ENCODE results near the gene SETD4.
"Not testable (repeated sequence)": the region's sequence is repeated elsewhere in the genome, so short reads cannot be mapped to it uniquely, and the experiment has no call there.

SETD4 gene

DNA sequence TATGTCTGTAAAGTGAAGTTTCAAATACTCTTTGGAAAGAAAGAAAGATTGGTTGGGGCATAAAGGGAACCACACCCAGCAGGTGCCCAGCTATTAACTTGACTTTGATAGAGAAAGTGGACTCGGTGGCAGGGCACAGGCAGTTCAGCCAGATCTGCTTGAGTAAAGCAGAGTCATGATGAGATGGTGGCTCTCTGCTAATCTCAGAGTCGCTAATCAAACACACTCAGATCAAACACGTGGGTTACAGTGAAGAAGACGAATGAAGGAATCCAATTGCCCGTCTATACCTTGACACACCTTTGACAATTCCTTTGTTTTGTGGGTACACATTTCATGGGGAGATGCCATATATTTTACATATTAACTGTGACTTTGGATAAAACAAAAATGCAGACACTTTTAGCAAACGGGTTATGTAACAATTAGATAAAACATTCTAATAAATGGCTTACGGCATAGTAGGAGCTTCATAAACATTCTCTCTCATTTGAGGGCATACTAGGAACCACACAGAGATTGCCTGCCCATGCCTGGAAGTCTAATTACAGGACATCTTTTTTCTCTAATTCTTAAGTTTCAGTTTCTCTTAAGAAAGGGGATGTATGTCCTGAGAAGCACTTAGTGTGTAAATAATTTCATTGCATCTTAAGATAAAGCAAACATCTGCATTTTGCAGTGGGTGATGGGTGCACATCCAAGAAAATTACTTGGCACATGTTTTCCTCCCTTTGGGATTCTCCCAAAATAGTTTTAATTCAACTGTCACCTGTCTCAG is 16.7 kb upstream of the SETD4 start:
- DNase-seq, result no peak

DNA sequence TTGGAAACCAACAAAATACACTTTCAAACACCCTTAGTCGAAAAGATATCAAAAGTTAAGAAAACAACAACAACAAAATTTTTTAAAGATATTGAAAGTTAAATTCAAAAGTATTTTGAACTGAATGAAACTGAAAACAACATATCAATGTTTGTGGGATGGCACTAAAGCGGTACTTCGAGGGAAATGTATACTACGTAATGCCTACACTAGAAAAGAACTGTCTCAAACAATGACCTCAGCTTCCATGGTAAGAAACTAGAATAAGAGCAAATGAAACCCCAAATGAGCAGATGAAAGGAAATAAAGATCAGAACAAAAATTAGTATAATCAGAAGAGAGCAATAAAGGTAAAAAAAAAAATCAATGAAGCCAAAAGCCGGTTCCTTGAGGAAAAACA is 15.6 kb upstream of the SETD4 start:
- no peak for DNase-seq

DNA sequence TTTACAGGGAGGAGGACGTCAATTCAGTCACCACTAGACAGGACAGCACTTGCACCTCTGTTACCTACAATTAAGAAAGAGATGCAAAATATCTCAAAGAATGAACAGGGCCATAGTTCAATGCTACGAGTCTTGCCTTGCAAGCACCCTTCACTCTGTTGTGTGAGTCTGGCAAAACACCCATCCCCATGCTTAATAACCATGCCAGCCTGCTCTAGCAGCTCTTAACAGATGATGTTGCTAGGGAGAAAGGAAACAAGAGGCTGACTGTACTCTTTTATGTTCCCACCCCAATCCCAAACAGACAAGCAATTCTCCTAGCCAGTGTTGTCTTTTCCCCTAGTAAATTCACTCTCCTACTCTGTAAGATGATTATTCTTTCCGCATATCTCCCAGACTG is 14.8 kb upstream of the SETD4 start:
- no peak for DNase-seq

DNA sequence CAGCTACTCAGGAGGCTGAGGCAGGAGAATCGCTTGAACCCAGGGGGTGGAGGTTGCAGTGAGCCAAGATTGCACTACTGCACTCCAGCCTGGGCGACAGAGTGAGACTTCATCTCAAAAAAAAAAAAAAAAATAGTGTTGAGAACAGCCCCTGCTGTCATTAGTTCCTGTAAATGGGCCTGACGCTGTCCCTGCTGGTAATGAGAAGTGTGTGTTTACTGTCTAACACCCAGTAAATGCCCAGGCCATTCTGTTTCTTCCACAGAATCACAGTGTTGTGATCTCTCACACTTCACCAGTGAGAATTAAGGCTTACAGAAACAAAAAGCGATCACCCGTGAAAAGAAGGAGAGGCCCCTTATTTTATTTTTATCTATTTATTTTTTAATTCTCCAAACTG is 13.6 kb upstream of the SETD4 start:
- DNase-seq, result not testable (repeated sequence)

DNA sequence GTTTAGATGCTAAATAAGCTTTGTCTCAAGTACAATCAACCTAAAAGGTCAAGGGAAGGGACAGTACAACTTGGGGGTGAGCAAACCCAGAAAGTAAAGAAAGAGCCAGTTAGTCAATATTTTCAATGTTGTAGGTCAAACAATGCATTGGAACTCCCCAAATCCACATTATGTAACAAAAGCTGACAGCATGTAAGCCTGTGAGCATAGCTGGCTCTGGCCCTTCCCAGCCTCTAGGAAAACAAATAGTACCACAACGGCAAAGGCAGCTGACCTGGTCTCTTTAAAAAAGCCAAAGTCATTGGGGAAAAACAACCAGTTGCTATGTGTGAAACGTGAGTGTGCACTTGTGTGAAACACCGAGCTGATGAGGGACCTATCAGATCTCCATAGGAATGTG is 12.9 kb upstream of the SETD4 start:
- no peak for DNase-seq

DNA sequence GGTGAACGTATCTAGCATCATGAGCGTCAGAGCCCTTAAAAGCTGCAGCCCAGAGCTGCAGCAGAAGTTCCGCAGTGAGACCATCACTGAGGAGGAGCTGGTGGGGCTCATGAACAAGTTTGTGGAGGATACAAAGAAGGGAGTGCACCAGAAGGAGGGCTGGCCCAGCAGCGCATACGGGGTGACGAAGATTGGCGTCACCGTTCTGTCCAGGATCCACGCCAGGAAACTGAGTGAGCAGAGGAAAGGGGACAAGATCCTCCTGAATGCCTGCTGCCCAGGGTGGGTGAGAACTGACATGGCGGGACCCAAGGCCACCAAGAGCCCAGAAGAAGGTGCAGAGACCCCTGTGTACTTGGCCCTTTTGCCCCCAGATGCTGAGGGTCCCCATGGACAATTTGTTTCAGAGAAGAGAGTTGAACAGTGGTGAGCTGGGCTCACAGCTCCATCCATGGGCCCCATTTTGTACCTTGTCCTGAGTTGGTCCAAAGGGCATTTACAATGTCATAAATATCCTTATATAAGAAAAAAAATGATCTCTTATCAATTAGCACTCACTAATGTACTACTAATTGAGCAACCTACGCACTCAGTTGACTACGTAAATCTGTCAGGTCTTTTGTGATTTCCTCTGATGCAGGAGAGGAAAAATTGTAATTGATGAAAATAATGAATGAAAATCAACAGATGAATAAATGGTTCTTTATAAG is 12.3 kb upstream of the SETD4 start:
- no peak for DNase-seq

DNA sequence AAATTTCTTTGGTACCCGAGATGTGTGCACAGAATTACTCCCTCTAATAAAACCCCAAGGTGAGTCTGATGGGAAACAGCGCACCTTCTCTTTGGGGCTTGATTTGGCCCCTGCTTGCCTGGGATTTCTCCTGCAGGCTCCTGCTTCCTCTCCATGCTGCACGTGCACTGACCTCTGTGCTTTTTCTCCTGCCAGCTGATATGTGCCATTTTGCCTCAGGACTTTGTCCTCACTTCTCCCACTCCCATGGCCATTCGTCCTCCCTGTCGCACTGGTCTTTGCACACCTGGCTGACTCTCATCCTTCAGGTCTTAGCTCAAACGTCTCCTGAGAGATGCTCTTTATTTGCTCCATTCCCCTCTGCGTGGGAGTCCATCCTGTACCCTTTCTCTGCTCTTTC is 10.7 kb upstream of the SETD4 start:
- DNase-seq, result no peak

DNA sequence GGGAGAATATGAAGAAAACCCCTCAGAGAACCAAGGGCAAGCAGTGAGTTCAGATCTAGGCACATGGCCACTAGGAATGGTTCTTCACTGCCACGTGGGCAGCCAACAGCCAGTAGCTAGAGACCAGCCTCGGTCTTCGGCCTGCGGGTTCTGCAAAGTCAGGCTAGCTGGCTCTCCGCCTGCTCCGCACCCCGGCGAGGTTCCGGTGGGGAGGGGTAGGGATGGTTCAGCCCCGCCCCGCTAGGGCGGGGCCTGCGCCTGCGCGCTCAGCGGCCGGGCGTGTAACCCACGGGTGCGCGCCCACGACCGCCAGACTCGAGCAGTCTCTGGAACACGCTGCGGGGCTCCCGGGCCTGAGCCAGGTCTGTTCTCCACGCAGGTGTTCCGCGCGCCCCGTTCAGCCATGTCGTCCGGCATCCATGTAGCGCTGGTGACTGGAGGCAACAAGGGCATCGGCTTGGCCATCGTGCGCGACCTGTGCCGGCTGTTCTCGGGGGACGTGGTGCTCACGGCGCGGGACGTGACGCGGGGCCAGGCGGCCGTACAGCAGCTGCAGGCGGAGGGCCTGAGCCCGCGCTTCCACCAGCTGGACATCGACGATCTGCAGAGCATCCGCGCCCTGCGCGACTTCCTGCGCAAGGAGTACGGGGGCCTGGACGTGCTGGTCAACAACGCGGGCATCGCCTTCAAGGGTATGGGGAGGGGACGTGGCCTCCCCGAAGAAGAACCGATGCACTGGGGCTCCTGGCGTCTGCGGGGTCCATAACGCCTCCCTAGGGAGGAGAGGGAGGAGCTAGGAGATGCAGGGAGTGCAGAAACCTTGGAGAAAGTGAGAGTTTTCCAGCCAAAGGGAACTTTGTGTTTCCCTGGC is 9.6 kb upstream of the SETD4 start, which contains the start of gene CBR1:
TSS of gene CBR1 (plus strand) at position 312 of the 871 bp plus-strand sequence. CDS start at position 404, 92 bp downstream.
- DNase-seq, result peak; percentile 79

DNA sequence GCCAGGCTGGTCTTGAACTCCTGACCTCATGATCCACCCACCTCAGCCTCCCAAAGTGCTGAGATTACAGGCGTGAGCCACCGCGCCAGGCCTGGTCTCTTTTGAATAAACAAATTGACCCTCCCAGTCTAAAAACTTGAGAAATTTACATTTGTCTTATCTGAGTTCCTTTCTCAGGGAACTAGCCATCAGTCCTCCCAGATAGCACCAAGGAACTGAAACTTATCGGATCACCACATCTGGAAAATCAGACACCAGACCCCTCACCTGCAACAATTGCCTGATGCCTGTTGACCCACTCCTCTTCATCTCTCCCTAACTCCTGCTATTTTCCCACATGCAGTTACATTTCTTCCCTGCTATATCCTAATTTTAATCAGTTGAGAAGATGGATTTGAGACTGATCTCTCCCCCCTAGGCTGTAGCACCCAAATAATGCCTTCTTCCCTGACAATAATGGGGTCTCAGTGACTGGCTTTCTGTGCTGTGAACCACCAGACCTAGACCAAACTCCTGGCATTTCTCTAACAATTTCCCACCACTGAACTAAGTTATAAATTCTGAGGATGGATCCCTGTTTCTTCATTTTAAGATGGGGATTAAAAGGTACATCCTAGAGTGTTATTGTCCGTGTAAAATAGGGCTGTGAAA is 8.5 kb upstream of the SETD4 start:
- DNase-seq, result no peak

DNA sequence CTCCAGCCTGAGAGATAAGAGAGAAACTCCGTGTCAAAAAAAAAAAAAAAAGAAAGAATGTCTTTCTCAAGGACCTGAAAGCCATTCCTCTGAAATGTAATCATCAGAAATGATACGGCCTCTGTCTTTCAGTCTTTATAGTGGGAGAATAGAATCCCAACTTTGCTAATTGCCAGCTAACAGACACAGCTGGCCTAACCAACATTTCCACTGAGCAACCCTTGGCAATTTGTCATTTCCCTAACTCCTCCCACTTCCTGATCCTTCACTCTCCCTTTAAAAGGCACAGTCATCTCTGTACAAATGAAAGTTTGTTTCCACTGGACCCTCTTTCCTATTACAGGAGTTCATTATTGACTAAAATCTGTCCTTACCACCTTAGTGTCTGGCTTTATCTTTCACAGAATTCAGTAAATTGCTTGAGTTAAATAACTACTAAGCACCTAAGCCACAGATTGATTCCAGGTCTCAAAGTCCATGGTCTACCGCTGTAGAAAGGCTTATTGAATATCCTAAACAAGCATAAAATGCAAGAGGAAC is 5.2 kb upstream of the SETD4 start:
- DNase-seq, result no peak

DNA sequence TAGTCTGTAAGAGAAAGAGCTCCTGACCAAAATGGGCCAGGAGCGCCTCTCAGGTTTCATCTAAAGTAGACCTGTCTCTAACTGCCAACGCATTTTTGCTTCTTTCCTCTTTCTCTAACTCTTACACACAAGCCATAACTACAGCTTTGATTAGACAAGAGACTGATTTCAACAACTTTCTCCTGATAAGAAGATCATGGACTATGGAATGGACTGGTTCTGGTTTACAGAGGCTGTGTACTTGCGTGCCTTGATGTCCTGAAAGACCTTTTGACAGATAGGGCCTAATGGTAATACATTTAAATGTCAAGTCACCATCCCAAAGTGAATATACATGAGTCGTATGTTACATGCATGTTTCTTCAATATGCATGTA is 3.7 kb upstream of the SETD4 start:
- no peak for DNase-seq

DNA sequence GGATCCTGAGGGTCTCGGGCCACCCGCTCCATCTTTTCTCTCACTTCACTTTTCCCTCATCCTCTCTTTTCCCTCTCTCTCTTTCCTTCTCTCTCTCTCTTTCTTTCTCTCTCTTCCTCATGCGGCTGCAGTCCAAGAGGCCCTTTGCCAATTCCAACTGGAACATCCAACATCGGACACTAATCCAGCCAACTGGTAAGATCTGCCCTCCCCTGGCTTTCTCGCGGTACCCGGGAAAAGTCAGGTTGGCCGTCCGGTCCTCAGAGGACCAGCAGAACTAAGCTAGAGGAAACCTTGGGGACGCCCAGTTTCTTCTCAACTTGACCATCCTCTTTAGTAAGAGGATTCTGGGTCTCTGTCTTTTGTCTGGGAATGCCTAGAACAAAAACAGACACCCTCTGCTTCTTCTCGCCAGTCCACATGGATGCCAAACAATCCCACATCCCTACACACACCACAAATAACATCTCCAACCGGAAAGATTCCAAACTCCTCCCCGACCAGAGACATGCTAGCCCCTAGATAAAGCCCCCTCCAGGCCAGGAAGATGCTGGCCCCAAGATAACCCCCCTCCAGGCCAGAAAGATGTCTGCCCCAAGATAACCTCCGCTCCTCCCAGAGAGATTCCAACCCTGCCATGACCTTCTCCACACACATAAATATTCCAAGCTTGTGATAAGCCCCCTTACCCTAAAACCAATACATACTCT is 3.2 kb upstream of the SETD4 start:
- DNase-seq, result no peak

DNA sequence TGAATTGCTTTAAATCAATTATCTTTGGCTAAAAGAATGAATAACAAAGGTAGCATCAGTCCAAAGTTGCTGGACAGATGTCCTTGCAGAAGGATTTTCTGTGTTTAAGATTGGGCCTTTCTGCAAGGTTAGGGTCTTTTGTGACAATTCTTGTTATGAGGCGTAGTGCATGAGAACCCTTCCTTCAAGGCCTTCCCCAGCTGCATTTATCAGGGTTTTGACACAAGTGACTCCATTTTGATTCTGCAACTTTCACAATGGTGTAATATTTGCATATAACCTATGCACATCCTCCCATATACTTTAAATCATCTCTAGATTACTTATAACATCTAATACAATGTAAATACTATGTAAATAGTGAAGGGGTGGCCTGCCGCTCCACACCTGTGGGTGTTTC is 1.1 kb upstream of the SETD4 start:
- no peak for DNase-seq

DNA sequence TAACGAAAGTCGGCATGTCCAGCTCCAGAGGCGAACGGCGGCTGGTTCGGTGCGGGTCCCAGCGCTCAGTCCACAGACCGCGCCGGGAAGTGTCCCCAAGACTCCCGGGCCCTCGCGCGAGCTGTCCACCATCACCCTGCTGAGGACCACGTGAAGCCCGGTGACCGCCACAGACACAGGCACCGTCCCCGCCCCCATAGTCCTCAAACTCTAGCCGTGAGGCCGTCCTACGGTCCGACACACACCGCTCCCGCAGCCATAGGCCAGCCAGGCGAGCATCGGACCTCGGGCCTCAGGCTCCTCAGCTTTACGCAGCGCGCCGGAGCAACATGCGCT is 535 bp downstream of the SETD4 start:
- no peak for DNase-seq

DNA sequence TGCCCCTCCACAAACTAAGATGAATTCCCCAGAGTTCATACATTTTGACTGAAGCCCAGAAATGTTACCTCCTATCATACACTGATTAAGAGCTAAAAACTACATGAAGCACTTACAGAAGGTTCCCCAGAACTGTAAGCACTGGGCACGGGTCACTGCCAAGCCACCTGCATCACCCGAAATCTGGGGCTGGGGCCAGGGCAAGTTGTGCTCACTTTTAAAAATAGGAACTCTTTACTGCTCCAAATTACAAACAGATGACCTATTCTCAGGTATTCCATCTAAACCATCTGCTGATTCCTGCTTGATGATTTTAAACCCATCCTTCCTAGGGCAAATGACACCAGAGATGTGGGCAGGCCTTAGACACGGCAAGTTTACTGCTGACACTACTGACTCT is 4.8 kb downstream of the SETD4 start:
- no peak for DNase-seq

DNA sequence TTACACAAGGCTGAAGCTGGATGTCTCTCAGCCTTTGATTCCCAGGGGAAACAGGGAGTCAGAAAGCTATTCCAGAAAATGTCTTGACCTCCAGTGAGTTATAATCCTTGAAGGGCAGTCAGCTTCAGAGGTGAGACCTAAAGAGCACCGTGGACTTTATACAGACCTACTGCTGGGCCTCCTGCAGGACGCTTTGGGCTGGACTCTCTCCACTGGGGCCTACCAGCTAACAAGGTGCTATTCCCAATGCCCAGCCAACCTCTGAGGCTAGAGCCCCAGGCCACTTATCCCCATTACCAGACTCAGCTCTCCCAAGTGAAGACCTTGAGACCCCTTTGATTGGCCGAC is 6.6 kb downstream of the SETD4 start:
- no peak for DNase-seq

DNA sequence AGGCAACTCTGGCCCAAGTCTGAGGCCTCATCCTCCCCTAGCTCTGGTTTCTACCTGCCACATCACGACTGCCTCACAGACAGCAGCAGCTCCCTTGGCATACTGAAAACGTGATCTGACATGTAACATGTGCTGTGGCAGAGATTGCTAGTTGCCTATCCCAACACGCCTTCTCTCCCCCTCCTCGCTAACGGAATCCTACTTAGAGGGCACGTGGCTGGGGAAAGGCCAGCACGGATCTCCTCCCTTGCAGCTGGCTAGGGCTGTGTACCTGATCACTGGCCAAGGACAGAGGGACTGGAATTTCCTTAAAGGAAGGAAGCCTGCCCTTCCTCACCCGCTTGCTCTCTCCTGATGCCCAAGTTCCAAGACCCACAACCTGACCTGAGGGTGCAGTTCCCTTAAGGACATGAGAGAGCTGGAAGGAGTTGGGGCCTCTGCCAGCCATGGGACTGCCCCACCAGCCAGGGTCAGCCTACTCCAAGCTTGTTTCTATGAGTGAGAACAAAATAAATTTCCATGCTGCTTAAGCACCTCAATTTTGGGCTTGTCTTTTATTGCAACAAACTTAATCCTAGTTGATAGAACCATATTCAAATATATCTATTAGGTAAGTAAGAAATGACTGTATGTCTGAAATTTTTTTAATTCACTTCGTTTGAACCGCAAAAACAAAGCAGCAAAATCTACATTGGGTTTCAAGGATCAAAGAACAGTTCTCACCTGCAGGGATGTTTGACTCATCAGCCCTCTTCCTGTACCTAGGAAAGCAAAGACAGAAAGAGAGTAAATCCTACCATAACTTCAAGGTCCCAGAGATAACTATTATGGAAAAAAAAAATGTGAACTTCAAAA is 7.2 kb downstream of the SETD4 start:
- DNase-seq, result no peak

DNA sequence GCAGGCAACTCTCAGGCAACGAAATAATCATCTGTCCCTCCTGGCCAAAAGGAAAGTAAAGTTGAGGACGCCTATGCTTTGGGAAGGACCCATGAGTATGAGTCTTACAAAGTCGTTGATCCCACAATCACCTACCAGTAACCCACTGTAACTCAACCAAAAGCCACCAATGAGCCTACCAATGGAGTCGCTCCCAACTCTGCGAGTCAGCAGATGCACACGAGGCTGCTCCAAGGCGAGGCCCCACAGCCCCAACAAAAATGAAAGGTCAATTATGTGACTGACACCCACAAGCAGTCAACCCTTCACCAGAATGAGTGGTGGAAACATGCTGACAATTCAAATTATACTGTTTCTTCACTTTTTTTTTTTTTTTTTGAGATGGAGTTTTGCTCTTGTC is 12.0 kb downstream of the SETD4 start:
- no peak for DNase-seq

DNA sequence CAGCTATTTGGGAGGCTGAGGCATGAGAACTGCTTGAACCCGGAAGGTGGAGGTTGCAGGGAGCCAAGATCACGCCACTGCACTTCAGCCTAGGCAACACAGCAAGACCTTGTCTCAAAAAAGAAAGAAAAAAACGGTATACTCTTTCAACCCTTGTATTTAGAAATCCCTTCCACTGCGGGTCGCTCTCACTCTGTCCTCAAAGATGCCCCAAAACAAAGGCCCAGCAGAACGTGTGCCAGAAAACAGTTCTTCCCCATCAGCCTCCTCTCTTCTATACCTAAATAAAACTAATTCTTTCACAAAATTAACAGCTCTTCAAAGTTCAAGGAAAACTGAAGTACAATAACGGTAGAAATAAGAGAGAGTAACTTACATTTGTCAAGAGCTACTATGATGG is 13.2 kb downstream of the SETD4 start:
- no peak for DNase-seq

DNA sequence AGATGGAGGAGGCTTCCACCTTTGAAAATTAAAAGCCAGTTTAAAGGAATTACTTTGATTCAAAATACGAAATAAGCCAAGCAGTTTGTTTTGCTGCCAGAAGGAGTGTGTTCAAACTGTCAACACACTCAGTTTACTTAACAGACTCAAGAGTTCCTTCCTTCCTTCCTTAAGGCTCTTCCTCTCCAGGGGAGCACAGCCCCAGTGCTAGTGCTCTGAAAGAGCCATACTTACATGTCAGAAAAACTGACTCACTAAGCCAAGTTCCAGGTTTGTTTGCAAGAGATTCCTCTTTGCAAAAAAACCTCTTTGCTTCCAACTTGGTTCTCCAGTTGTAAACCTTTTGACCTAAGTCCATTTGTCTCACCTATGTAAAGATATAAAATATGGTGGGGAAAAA is 14.3 kb downstream of the SETD4 start:
- DNase-seq, result no peak

DNA sequence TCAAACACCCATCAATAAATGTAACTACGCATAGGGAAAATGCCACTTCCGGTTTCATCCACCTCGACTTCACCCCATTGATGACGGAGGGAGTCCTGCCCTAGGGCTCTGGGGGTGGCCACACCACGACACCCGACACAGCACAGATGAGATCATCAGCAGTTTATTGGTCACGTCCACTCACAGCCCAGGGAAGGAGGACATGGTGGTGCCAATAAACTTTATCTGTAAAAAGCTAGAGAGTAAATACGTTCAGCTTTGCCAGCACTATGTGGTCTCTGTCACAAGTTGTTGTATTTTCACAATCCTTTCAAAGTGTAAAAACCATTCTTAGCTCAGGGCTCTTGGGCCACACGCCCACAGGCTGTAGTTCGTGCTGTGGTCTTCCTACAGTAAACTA is 16.3 kb downstream of the SETD4 start:
- DNase-seq, result no peak
